GM23338 (cell line): ENCODE results near the gene HELQ. TPM values are rescaled to one million over a fixed set of nuclear protein-coding genes. Genes with fewer than 3 reads are reported as not detected.

Experiments used
- ATAC-seq: fragments of 200-7000 bp; cut with Tn5 transposase; 3 replicates; pipeline ENCODE4 v1.9.1; 2020
- DNase-seq: peaks from one replicate; pipeline ENCODE4 v3.0.0-alpha.2; 2015; ENCODE audit warnings: low spot score
- H2AFZ ChIP-seq: fragments of 200-600 bp; sonication (generic); 2 replicates; pipeline ENCODE4 v1.8.0; 2016; ENCODE audit warnings: antibody characterized with exemption, mild to moderate bottlenecking, moderate library complexity
- H3F3A ChIP-seq: fragments of 200-600 bp; sonication (generic); replicated peaks from 2 replicates; pipeline ENCODE4 v1.8.0; 2017; ENCODE audit warnings: antibody characterized with exemption, mixed run types, low read depth
- H3K27ac ChIP-seq: fragments of 200-600 bp; sonication (generic); 2 replicates; pipeline ENCODE4 v1.6.1; 2016; ENCODE audit warnings: low read depth
- H3K27me3 ChIP-seq: fragments of 200-600 bp; sonication (generic); 2 replicates; pipeline ENCODE4 v1.8.0; 2016; ENCODE audit warnings: mild to moderate bottlenecking, mixed run types, moderate library complexity; ENCODE audit not compliant: insufficient read depth
- H3K36me3 ChIP-seq: fragments of 200-600 bp; sonication (generic); 2 replicates; pipeline ENCODE4 v1.8.0; 2016; ENCODE audit warnings: mild to moderate bottlenecking; ENCODE audit not compliant: insufficient read depth
- H3K4me1 ChIP-seq: fragments of 200-600 bp; sonication (generic); 2 replicates; pipeline ENCODE4 v1.8.0; 2016; ENCODE audit warnings: mild to moderate bottlenecking, moderate library complexity; ENCODE audit not compliant: insufficient read depth
- H3K4me2 ChIP-seq: fragments of 200-600 bp; sonication (generic); 2 replicates; pipeline ENCODE4 v1.7.1; 2017; ENCODE audit warnings: mixed run types
- H3K4me3 ChIP-seq: fragments of 200-600 bp; sonication (generic); 2 replicates; pipeline ENCODE4 v1.6.1; 2016; ENCODE audit warnings: mixed run types
- H3K79me2 ChIP-seq: fragments of 200-600 bp; sonication (generic); replicated peaks from 2 replicates; pipeline ENCODE4 v1.8.0; 2017; ENCODE audit warnings: mild to moderate bottlenecking; ENCODE audit not compliant: insufficient read depth
- H3K9me2 ChIP-seq: fragments of 200-600 bp; sonication (generic); 2 replicates; pipeline ENCODE4 v1.8.0; 2017; ENCODE audit not compliant: insufficient read depth
- H4K20me1 ChIP-seq: fragments of 200-600 bp; sonication (generic); replicated peaks from 2 replicates; pipeline ENCODE4 v1.8.0; 2017; ENCODE audit warnings: mild to moderate bottlenecking; ENCODE audit not compliant: insufficient read depth
- H3K27ac Mint-ChIP-seq: 2 replicates; pipeline ENCODE4 v1.8.0; 2020; ENCODE audit warnings: inconsistent platforms, mild to moderate bottlenecking, moderate library complexity, mixed read lengths
- H3K27me3 Mint-ChIP-seq: 3 replicates; pipeline ENCODE4 v1.8.0; 2022; ENCODE audit warnings: low read depth, mild to moderate bottlenecking, moderate library complexity, mixed read lengths, inconsistent platforms; ENCODE audit not compliant: insufficient read depth, poor library complexity
- H3K36me3 Mint-ChIP-seq: 3 replicates; pipeline ENCODE4 v1.8.0; 2021; ENCODE audit warnings: low read depth, mild to moderate bottlenecking, inconsistent platforms, moderate library complexity, mixed read lengths
- H3K4me1 Mint-ChIP-seq: 3 replicates; pipeline ENCODE4 v1.8.0; 2020; ENCODE audit warnings: mild to moderate bottlenecking, inconsistent platforms, mixed read lengths
- H3K4me3 Mint-ChIP-seq: 3 replicates; pipeline ENCODE4 v1.8.0; 2021; ENCODE audit warnings: moderate library complexity, mild to moderate bottlenecking, inconsistent platforms, mixed read lengths
- H3K9me3 Mint-ChIP-seq: 3 replicates; pipeline ENCODE4 v1.8.0; 2020; ENCODE audit warnings: moderate library complexity, mild to moderate bottlenecking, inconsistent platforms, mixed read lengths
- CREB1 ChIP-seq: fragments of 250-450 bp; sonication (Bioruptor Pico); IDR thresholded peaks from 2 replicates; pipeline ENCODE4 v1.5.0; 2020; ENCODE audit warnings: low read depth, mild to moderate bottlenecking, moderate library complexity
- EZH2phosphoT487 ChIP-seq: fragments of 200-600 bp; sonication (generic); IDR thresholded peaks from one replicate; pipeline ENCODE4 v1.8.1; 2018; ENCODE audit warnings: antibody characterized with exemption; ENCODE audit not compliant: unreplicated experiment
- NANOG ChIP-seq: IDR thresholded peaks from 2 replicates; pipeline ENCODE4 v1.6.1; 2016; ENCODE audit warnings: antibody characterized with exemption, borderline replicate concordance
- POLR2AphosphoS5 ChIP-seq: IDR thresholded peaks from 2 replicates; pipeline ENCODE4 v1.6.1; 2016; ENCODE audit warnings: antibody characterized with exemption, low read depth
- REST ChIP-seq: IDR thresholded peaks from one replicate; pipeline ENCODE4 v1.6.1; 2018; ENCODE audit warnings: antibody characterized with exemption; ENCODE audit not compliant: unreplicated experiment
- STAT1 ChIP-seq: IDR thresholded peaks from one replicate; pipeline ENCODE4 v1.6.1; 2016; ENCODE audit warnings: antibody characterized with exemption; ENCODE audit not compliant: unreplicated experiment
- ZNF114 ChIP-seq: fragments of 250-450 bp; sonication (Bioruptor Pico); IDR thresholded peaks from 2 replicates; pipeline ENCODE4 v1.5.0; 2020; ENCODE audit warnings: mild to moderate bottlenecking, moderate library complexity
- ZNF331 ChIP-seq: fragments of 250-450 bp; sonication (Bioruptor Pico); IDR thresholded peaks from 2 replicates; pipeline ENCODE4 v1.5.0; 2020; ENCODE audit warnings: low read depth, mild to moderate bottlenecking, moderate library complexity
- polyA plus RNA-seq: library from polyadenylated mRNA; unstranded; fragments of >200 nt; fragmentation: Nextera tagmentation; extraction: Ambion mirVana; gene quantifications from 2 replicates; pipeline ENCODE4 v1.2.1, GENCODE V29; 2016
- total RNA-seq: library from RNA; depleted of rRNA; stranded (reverse); fragments of >200 nt; shearing (Covaris generic); gene quantifications from 2 replicates; pipeline ENCODE4 v1.2.3, GENCODE V29; 2014
- TF ChIP-seq, protein P1 (sequence below): IDR thresholded peaks from 2 replicates; pipeline ENCODE4 v1.6.1; 2016; ENCODE audit warnings: antibody characterized with exemption
- TF ChIP-seq, protein P2 (sequence below): fragments of 250-450 bp; sonication (Bioruptor Pico); IDR thresholded peaks from 2 replicates; pipeline ENCODE4 v1.5.0; 2020; ENCODE audit warnings: mild to moderate bottlenecking, moderate library complexity

HELQ gene
- total and polyA plus RNA-seq, 2 experiments from 2014 or later: 6.8 to 8.1 TPM

- H3K9me3 Mint-ChIP-seq: peaks cover 18% of the 10 kb centered on the region
- no peaks in the 10 kb centered on the region for H3K4me1 ChIP-seq
- TF ChIP-seq EZH2phosphoT487 (no peak), STAT1 (no peak), CREB1 (CRISPR knock-in tag) (no peak), NANOG (no peak), REST (no peak)
- TF ChIP-seq, protein P1, sequence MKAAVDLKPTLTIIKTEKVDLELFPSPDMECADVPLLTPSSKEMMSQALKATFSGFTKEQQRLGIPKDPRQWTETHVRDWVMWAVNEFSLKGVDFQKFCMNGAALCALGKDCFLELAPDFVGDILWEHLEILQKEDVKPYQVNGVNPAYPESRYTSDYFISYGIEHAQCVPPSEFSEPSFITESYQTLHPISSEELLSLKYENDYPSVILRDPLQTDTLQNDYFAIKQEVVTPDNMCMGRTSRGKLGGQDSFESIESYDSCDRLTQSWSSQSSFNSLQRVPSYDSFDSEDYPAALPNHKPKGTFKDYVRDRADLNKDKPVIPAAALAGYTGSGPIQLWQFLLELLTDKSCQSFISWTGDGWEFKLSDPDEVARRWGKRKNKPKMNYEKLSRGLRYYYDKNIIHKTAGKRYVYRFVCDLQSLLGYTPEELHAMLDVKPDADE: no peak
Measured at GRCh38 chr4:83372931-83373330, 82.7 kb downstream of the HELQ start.

DNA sequence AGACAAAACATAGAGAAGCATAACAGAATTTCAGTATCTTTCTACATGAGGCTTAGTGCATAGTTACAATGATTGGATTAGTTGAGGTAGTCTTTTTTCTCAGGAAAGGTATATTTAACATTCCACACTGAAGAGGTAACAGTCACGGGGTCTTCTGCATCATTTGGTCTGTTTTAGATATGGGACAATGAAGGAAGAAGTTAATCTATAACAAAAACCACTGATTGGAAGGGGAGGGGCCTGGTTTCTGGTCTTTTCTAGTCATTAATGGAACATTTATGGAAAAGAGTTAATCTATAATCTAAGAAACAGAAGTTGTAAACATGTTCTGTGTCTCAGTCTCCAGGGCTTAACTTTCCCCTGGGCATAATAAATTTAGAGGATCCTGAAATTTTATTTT lies 83.7 kb downstream of the HELQ start:
- H3K36me3 ChIP-seq: no peaks in the 10 kb centered on the region
- H3K27me3 ChIP-seq: no peaks in the 10 kb centered on the region
- no peaks in the 10 kb centered on the region for H3F3A ChIP-seq
- peaks cover 8% of the 10 kb centered on the region for H3K9me3 Mint-ChIP-seq
- no peaks in the 10 kb centered on the region for H4K20me1 ChIP-seq
- H3K36me3 Mint-ChIP-seq: peaks cover 6% of the 10 kb centered on the region; the same call in 2 of the 3 replicates
- no peak overlapping the region for H3K4me3 Mint-ChIP-seq
- no peak overlapping the region for H3K4me2 ChIP-seq
- no peak overlapping the region for H3K27ac ChIP-seq
- H2AFZ ChIP-seq: no peak overlapping the region
- no peaks in the 10 kb centered on the region for H3K4me1 ChIP-seq
- H3K27ac Mint-ChIP-seq: no peak overlapping the region
- DNase-seq (no peak), ATAC-seq (no peak)
- no peaks in the 10 kb centered on the region for H3K4me1 Mint-ChIP-seq
- no peak overlapping the region for H3K4me3 ChIP-seq
- H3K27me3 Mint-ChIP-seq: peaks cover 9% of the 10 kb centered on the region
- no peaks in the 10 kb centered on the region for H3K79me2 ChIP-seq
- H3K9me2 ChIP-seq: no peaks in the 10 kb centered on the region
- TF ChIP-seq, protein P2, sequence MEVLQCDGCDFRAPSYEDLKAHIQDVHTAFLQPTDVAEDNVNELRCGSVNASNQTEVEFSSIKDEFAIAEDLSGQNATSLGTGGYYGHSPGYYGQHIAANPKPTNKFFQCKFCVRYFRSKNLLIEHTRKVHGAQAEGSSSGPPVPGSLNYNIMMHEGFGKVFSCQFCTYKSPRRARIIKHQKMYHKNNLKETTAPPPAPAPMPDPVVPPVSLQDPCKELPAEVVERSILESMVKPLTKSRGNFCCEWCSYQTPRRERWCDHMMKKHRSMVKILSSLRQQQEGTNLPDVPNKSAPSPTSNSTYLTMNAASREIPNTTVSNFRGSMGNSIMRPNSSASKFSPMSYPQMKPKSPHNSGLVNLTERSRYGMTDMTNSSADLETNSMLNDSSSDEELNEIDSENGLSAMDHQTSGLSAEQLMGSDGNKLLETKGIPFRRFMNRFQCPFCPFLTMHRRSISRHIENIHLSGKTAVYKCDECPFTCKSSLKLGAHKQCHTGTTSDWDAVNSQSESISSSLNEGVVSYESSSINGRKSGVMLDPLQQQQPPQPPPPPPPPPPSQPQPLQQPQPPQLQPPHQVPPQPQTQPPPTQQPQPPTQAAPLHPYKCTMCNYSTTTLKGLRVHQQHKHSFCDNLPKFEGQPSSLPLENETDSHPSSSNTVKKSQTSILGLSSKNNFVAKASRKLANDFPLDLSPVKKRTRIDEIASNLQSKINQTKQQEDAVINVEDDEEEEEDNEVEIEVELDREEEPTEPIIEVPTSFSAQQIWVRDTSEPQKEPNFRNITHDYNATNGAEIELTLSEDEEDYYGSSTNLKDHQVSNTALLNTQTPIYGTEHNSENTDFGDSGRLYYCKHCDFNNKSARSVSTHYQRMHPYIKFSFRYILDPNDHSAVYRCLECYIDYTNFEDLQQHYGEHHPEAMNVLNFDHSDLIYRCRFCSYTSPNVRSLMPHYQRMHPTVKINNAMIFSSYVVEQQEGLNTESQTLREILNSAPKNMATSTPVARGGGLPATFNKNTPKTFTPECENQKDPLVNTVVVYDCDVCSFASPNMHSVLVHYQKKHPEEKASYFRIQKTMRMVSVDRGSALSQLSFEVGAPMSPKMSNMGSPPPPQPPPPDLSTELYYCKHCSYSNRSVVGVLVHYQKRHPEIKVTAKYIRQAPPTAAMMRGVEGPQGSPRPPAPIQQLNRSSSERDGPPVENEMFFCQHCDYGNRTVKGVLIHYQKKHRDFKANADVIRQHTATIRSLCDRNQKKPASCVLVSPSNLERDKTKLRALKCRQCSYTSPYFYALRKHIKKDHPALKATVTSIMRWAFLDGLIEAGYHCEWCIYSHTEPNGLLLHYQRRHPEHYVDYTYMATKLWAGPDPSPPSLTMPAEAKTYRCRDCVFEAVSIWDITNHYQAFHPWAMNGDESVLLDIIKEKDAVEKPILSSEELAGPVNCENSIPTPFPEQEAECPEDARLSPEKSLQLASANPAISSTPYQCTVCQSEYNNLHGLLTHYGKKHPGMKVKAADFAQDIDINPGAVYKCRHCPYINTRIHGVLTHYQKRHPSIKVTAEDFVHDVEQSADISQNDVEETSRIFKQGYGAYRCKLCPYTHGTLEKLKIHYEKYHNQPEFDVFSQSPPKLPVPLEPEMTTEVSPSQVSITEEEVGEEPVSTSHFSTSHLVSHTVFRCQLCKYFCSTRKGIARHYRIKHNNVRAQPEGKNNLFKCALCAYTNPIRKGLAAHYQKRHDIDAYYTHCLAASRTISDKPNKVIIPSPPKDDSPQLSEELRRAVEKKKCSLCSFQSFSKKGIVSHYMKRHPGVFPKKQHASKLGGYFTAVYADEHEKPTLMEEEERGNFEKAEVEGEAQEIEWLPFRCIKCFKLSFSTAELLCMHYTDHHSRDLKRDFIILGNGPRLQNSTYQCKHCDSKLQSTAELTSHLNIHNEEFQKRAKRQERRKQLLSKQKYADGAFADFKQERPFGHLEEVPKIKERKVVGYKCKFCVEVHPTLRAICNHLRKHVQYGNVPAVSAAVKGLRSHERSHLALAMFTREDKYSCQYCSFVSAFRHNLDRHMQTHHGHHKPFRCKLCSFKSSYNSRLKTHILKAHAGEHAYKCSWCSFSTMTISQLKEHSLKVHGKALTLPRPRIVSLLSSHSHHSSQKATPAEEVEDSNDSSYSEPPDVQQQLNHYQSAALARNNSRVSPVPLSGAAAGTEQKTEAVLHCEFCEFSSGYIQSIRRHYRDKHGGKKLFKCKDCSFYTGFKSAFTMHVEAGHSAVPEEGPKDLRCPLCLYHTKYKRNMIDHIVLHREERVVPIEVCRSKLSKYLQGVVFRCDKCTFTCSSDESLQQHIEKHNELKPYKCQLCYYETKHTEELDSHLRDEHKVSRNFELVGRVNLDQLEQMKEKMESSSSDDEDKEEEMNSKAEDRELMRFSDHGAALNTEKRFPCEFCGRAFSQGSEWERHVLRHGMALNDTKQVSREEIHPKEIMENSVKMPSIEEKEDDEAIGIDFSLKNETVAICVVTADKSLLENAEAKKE (CRISPR knock-in tag): no peak
- TF ChIP-seq CREB1 (CRISPR knock-in tag) (no peak), EZH2phosphoT487 (no peak), ZNF114 (CRISPR knock-in tag) (no peak), ZNF331 (CRISPR knock-in tag) (no peak), POLR2AphosphoS5 (no peak), STAT1 (no peak)
- TF ChIP-seq, protein P1: no peak

More at GRCh38 chr4:83372931-83373330, 82.7 kb downstream of the HELQ start:
- peaks cover 9% of the 10 kb centered on the region for H3K27me3 Mint-ChIP-seq
- no peak overlapping the region for H3K4me3 ChIP-seq
- H2AFZ ChIP-seq: no peak overlapping the region
- H3K27me3 ChIP-seq: no peaks in the 10 kb centered on the region
- no peaks in the 10 kb centered on the region for H3K36me3 ChIP-seq
- no peak for ATAC-seq
- H3K36me3 Mint-ChIP-seq: peaks cover 16% of the 10 kb centered on the region
- H3K4me2 ChIP-seq: no peak overlapping the region
- H3K27ac Mint-ChIP-seq: no peak overlapping the region
- H3K4me1 Mint-ChIP-seq: no peaks in the 10 kb centered on the region
- H3K4me3 Mint-ChIP-seq: no peak overlapping the region
- no peaks in the 10 kb centered on the region for H3K9me2 ChIP-seq
- H3K27ac ChIP-seq: no peak overlapping the region
- H3F3A ChIP-seq: no peaks in the 10 kb centered on the region
- DNase-seq: no peak
- H3K79me2 ChIP-seq: no peaks in the 10 kb centered on the region
- H4K20me1 ChIP-seq: no peaks in the 10 kb centered on the region
